GM20431 (cell line): Measurements from ENCODE around the gene TDRD10.

Experiments
- in situ Hi-C: fragments of 300-500 bp; cut with MseI, MboI; formaldehyde crosslinking; loops from one replicate; pipeline ENCODE4 v1.15.0; 2020; ENCODE audit warnings: low sequenced_read_pairs; ENCODE audit not compliant: unreplicated experiment

The TDRD10 gene

DNA sequence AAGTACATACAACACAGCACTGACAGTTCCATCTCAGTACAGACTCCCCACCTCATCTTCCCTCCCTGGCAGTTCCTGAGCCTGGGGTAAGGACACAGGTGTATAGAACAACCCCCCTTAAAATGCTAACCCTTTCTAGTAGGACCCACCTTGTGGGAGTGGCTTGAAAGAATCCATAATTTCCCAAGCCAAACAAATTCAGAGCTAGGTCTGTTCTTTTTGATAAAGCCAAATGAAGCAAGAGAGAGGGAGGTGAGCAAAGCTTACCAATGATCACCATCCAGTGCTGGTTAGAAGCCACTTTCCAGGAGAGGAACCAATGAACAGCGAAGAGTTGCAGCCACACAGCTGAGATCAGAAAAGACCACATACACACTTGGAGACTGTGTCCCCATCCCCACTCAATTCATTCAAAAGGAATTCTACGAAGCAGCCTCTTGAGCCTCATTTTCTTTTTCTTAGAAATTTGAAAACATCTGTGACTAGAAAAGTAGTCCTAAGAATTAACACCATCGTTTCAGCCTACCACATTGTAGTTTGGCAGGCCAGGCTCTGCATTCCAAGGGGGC, 47.3 kb downstream of the TDRD10 start:
- in situ Hi-C loops = loop anchor here (10.0 kb wide), 1 partner anchor 64 kb away; no protein-coding TSS in a partner anchor

DNA sequence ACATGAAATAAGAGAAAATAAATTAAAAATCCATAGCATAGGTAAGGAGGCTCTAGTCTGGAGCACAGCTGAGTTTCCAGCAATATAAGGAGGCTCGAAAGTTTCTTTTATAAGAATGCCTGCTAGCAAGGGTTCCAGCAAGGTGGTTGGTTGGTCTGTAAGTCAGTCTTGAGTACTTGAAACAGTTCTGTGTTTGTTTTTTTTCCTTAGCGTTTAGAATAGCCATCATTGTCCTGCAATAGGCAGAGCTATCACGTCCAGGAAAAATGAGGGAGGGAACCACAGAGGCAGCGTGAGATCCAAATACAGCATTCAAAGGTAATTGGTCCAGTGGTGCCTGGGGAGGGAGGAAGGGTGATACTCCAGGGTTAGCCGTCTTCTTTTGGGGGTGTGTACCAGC, 48.1 kb downstream of the TDRD10 start:
- in situ Hi-C loops = no loop called here

DNA sequence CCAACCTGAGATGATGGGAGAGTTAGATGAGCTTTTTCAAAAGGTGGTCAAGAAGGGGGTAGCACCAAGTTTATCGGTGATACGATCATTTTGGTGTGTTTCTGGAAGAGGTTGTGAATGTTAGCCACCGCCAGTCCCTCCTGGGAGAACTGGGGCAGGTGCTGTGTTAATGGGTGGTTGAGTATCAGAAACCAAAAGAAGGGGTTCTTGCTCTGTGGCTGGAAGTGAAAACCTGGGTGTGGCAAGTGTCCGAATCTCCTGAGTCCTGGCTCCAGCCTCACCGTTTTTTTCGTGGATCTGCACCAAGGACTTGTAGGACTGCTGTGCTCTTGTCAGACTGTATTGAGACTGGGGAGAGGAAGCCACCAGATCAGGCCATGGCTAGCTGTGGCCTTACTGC, 48.6 kb downstream of the TDRD10 start:
- in situ Hi-C loops = no loop called here

DNA sequence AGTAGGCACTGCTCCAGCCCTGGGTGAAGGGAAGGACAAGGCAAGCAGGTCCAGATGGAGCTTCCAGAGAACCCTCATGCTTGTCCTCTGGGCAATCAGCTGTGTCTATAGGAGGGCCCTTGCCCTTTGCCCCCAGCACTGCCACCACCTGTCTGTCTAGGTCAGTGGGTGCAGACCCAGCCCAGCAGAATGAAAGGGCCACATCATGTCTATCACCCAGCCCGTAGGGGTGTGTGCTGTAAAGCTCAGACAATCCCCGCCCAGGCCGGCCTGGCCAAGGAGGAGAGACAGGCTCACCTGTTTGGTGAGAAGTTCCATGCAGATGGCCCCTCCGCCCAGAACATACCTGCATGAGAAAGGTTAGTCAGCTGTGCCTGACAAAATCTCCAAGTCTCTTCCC, 49.5 kb downstream of the TDRD10 start:
- in situ Hi-C loops = no loop called here

DNA sequence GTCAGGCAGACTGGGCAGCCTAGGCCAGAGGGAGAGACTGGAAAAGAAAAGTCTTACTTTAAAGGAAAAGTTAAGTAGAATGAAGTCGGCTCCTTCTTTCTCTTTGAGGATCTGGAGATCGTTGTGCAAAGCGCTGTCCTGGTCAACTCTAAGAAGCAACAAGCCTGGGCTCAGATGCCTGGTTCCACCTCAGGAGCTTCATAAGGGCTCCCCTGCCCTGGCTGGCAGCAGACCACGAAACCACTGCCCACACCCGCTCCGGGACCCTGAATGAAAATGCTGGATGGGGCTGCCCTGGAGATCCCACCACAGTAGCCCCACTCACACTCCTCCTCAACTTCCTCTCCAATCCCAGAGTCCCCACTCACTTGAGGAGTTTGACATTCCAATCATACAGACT, 50.0 kb downstream of the TDRD10 start:
- in situ Hi-C loops = no loop called here

DNA sequence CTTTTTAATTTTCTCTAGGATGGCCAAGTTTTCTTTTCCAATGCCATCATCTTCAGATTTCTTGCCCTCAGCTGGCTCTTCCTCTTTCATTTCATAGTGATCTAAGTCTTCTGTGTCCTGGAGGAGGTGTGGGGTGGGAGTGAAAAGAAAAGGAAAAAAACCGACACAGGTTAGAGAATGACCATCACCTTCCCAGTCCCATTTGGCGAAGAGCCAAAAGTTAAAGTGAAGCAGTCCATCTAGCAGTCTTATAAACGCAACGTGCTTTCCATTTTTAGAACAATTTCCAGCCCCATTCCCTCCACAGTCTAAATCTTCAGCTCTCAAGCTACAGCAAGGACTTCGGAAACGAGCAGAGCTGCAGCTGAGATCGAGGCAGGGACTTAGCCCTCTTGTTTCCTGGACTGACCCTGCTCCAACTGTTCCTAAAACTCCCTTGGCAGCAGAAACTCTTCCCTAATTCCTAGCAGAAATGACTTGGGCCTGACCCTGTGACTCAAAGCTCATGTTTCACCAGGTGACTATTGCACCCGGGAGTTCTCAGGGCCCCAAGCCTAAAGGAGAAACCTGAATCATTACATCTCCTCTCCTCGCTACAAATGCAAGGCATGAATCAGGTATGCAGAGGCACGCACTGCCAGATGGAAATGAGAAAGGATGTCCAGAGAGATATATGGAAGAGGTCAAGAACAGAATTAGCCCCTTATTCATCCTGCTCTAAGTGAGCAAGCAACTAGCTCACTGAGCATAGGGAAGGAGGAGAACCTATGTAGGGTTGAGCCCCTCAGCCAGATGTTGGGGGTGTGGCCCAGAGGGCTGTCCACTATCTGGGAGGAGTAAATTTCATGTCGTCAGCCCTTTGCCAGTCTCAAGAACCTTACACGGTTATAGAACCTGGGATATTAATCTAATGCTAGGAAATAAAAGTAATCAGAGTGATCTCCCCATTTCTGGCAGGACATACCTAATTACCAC, 51.3 kb downstream of the TDRD10 start:
- in situ Hi-C loops = no loop called here

DNA sequence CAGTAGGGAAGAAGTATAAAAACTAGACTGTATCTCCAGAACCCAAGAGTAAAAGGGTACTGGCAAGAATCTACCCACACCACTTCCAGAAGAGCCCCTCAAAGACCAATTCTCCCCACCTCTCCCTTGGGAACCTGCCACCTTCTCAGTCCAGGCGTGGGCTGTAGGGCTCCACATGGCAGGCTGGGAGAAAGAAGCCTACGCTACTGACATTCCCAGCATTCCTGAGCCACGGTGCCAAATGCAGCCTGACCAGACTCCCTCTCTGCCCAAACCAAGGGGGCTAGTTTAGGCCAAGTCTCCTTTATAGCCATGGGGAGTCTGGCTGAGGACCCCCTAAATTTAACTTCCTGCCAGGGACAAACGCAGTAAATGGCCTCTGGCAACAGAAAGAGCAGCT, 54.4 kb downstream of the TDRD10 start:
- in situ Hi-C loops = no loop called here

DNA sequence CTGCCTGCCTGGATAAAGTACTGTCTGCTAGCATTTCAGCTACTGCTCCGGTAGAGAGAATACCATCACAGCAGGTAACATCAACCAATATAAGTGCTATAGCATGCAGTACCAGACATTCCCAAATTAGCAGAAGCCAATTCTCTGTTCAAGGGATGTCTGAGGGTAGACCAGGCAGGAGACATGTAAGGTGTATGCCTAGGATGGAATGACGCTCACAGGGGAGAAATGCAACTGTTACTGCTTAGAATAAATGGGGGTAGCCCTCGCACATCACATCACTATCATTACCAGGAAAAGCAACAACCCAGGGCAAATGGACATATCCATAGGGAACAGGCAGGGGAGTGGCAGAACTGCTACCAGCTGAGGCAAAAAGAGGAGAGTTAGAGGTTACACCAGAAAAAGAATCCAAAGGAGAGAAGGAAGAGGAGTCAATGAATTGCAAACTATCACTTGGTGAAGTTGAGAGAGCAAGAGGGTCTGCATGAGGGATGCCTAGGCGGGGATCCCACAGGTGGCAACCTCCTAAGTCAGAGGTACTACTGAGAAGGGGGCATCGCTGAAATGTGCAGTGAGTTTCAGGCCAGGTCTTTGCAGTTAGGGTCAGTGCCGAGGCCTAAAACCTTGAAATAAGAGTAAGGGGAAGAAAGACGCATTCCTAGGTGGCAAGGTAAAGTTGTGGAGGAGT, 55.4 kb downstream of the TDRD10 start:
- in situ Hi-C loops = no loop called here

DNA sequence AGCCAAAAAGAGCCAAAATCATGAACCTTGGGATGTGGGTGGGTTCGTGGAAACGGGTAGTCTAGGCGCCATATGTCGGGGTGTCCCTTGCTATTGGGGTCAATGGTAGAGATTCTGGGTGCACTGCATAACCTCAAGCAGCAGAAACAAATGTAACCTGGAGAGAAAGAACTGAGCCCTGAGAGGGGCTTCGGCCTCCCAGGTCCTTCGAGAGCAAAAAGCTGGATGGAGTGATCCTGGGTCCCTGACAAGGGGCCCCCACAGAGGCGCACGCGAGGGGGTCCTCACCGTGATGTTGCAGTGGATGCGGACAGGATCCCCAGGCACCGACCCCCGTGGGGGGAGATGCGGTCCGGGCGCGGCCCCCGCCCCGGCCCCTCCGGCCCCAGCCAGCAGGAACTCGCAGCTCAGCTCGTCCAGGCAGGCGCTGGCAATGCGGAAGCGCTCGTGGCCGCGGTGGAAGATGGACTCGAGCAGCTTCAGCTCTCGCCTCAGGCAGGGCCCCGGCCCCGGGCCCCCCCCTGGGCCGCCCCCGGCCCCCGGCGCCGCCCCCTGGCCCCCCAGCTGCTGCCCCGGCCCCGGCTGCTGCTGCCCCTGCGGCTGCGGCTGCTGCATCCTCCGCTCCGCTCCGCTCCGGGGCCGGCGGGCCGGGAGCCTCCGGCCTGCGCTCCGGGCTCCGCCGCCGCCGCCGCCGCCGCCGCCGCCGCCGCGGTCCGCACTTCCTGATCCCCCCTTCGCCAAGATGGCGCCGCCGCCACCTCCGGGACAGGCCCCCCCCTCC, 56.1 kb downstream of the TDRD10 start, which contains the start of gene UBE2Q1:
Gene UBE2Q1 (minus strand): TSS at position 724 of the 781 bp plus-strand sequence. CDS start 109 bp downstream, at position 615.
- in situ Hi-C loops = no loop called here

DNA sequence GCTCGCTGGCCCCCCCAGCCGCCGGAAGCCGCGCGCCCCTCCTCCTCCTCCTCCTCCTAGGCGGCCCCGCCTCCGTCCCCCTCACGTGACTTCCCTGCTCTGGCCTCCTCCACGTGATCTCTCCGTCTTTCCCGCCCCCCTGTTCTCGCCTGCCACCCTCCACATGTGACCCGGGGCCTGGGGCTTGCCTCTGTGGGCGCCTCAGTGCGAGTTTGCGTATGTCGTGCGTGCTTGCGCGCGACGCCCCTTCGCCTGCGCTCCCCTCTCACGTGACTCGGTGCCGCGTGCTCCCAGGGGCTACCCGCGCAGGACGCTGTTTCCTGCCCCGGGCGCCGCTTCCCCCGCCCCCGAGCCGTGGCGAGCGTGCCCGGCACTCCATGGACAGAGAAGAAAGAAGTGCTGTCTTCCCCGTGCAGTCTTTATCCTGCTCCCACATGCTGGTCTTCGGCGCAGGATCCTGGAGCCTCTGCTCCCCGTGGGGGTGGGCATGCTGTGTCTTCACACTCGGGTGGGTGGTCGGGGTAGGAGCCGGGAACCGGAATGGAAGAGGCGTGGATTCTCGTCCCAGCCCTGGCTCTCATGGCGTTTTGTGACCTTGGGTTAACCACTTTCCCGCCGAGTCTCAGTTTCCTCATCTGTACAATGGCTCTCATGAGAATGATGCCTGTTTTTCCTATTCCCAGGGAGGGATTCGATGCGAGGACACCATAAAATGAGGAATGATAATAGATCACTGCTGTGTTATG, 56.9 kb downstream of the TDRD10 start:
- in situ Hi-C loops = no loop called here

DNA sequence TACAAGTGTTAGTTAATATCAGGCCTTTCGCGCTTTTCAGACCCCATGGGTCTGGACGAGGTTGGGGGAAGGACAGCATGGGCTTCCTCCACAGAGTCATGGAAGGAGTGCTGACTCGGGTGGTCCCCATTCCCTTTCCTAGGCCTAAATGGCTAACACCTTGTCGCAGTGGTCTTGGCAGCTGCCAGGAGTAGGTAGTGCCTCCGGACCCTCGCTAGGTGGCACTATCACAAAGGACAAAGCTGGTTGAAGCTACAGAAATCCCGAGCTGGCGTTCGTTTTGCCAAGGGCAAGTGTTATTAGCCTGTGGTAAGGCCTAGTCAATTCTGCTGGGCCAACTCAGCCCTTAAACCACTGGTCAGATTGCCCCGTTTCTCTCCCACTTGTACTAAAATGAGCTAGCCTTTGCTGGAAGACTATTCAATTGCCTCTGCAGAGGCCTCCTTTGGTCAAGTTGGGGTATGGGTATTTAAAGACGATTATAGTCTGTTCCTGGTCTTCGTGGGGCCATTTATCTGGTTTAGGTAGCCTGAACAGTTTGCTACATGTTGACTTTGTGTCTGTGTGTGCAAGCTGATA, 57.5 kb downstream of the TDRD10 start:
- in situ Hi-C loops = no loop called here

DNA sequence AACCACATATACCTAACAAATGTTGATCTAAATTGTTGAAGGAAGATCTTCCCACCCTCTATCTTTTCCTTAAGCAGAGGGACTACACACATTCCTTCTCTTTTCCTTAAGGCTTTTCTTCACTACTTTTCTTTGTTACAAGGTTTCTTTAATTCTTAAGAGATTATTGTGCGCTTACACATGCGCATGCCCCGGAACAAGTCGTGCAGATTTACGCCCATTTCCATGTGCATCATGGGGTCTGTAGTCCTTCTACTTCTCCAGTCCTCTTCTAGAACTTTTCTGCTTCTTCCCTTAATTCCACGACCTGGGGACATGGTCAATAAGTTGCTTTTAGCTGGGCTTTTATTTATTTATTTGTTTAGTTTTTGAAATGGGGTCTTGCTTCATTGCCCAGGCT, 63.9 kb downstream of the TDRD10 start:
- in situ Hi-C loops = no loop called here

DNA sequence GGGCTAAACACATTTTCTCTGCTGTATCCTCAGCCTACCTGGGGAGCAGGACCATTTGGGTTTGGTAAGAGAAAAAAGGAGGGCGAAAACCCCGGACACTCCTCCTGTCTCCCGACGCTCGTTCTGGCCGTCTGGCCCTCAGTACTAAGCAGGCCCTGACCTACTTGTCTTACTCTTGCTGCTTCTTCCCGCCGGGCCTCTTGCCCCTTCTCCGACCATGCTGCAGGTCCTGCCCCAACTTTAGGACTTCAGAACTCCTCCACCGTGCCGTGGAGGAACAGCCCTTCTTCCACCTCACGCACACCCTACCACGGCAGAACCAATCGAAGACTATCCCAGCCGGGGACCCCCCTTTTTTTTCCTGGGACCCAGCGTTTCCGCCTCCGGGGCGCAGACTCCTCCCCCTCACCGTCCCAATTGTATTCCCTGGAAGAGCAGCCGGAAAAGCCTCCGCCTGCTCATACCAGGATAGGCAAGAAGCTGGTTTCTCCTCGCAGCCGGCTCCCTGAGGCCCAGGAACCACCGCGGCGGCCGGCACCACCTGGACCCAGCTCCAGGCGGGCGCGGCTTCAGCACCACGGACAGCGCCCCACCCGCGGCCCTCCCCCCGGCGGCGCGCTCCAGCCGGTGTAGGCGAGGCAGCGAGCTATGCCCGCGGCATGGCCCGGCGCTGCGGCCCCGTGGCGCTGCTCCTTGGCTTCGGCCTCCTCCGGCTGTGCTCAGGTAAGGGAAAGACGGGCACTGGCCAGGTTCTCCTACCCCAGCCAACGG, 65.6 kb downstream of the TDRD10 start, which contains the start of gene CHRNB2:
Gene CHRNB2 (plus strand): TSS at position 393 of the 771 bp plus-strand sequence. CDS start 267 bp downstream, at position 660.
- in situ Hi-C loops = no loop called here

DNA sequence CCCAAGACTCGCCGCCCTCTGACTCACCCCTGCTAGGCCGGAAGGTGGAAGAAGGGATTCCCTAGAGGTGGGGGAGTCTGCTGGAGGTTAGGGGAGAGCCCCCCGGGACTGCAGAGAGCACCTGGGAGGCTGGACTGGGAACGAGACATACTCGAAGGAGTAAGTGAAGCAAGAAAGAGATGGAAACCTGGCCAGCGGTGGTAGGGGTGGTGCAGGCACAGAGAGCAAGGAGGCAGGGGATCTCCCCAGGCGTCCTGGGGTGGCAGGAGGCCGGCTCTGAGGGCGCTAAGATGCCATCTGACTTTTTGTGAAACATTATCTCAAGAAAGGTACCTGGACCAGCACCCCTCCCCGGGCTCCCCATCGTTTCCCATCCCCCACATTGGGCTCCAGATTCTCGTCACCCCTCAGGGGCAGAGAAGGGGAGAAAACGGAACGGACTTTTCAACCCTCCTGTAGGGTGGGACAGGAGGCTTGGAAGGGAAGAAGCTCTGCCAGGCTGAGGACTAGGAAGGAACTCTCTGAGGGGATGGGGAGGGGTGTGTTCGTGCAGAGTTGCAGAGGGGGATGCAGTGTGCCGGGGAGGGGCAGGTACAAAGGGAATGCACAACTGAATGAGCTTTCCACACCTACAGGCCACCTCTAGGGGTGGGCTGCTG, 66.3 kb downstream of the TDRD10 start:
- in situ Hi-C loops = no loop called here

DNA sequence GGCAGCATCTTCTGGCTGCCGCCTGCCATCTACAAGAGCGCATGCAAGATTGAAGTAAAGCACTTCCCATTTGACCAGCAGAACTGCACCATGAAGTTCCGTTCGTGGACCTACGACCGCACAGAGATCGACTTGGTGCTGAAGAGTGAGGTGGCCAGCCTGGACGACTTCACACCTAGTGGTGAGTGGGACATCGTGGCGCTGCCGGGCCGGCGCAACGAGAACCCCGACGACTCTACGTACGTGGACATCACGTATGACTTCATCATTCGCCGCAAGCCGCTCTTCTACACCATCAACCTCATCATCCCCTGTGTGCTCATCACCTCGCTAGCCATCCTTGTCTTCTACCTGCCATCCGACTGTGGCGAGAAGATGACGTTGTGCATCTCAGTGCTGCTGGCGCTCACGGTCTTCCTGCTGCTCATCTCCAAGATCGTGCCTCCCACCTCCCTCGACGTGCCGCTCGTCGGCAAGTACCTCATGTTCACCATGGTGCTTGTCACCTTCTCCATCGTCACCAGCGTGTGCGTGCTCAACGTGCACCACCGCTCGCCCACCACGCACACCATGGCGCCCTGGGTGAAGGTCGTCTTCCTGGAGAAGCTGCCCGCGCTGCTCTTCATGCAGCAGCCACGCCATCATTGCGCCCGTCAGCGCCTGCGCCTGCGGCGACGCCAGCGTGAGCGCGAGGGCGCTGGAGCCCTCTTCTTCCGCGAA, 69.4 kb downstream of the TDRD10 start:
- in situ Hi-C loops = no loop called here

DNA sequence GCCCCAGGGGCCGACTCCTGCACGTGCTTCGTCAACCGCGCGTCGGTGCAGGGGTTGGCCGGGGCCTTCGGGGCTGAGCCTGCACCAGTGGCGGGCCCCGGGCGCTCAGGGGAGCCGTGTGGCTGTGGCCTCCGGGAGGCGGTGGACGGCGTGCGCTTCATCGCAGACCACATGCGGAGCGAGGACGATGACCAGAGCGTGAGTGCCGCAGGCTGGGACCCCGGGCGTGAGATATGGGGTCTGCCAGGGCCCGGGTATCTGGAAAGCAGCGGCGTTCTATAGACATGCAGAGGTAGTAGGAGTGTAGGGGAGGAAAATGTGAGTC, 69.9 kb downstream of the TDRD10 start:
- in situ Hi-C loops = no loop called here

DNA sequence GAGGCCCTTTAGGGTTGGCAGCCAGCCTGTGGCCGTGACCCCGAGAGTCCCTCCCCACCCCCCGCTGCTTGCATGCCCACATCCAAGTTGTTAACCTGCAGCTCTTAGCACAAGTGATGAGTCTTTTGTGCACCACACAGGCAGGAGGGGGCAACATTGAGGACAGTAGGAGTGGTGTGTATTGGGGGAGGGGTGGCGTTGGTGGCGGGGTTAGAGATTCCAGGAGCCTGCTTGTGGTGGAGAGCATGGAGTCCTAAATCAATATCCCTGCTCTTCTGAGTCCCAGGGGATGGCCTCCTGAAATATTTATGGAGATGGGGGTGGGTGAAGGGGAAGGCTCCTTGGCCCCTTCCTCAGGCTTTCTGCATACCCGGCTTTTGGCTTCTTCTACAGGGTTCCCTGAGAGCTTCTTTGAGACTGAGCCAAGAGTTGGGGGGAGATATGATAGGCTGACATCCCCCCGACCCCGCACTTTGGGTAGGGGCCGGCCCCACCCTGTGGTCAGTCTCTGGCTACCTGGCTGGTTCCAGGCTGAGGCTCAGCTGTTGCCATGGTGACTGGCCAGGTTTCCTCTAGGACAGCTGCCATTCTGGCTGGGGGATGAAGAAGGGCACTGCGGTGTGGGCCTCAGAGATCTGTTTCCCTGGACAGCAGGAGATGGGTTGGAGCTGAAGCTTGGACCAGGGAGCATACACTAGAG, 70.6 kb downstream of the TDRD10 start:
- in situ Hi-C loops = no loop called here
